ENCODE data around the gene TRPV5.

- no peak for TF ChIP-seq POLR2A (IDR thresholded peaks at IDR 0.05)
- TF ChIP-seq, protein P1, sequence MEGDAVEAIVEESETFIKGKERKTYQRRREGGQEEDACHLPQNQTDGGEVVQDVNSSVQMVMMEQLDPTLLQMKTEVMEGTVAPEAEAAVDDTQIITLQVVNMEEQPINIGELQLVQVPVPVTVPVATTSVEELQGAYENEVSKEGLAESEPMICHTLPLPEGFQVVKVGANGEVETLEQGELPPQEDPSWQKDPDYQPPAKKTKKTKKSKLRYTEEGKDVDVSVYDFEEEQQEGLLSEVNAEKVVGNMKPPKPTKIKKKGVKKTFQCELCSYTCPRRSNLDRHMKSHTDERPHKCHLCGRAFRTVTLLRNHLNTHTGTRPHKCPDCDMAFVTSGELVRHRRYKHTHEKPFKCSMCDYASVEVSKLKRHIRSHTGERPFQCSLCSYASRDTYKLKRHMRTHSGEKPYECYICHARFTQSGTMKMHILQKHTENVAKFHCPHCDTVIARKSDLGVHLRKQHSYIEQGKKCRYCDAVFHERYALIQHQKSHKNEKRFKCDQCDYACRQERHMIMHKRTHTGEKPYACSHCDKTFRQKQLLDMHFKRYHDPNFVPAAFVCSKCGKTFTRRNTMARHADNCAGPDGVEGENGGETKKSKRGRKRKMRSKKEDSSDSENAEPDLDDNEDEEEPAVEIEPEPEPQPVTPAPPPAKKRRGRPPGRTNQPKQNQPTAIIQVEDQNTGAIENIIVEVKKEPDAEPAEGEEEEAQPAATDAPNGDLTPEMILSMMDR (IDR thresholded peaks at IDR 0.05), result no peak
Measured at GRCh38 chr7:142961595-142961972, 28.0 kb upstream of the TRPV5 start.
